TTC549 (cell line): ENCODE data around the gene PBX3.

Experiments
- FAIRE-seq: peaks from 2 replicates; lab custom pipeline; 2012; peaks lifted over from hg19 to GRCh38; lab: Jason Lieb, UNC

Gene PBX3

DNA sequence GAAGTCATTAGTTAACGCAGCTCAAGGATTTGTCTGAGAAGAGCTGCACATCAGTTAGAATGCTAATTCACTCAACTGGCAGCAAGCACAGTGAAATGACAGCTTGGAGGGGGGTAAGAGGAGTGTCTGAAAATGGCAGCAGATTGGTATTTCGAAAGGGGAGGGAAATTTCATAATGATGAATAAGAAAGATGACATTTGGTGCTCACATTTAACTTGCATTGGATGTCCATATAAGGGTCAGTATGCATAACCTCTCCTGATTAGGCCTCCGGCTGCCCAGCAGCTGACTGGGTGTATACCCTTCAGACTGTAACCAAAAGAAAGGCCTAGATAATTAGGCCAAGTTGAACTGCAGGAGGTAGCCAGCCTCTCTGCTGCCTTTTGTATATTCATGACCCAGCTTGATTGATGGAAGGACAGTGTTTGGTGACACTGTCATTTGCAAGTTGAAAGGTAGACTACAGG, 131.0 kb downstream of the PBX3 start:
- no peak for FAIRE-seq

DNA sequence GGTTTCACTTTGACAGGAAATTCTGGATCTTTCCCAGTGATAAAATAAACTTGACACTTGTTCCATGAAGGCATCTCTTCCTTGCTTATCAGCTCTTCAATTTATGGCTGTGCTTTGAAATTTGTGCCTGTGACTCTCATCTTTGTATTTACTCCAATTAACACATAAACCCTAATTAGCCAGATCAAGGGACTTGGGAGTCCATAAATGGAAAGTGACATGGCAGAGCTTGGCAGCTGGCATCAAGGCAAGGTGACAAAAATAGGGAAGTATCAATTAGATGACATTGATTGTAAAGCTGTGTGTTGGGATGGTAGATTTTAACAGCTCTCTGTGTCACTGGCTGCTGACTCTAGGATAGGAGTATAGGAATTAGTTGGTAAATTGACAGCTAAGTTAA, 133.9 kb downstream of the PBX3 start:
- FAIRE-seq, result no peak

DNA sequence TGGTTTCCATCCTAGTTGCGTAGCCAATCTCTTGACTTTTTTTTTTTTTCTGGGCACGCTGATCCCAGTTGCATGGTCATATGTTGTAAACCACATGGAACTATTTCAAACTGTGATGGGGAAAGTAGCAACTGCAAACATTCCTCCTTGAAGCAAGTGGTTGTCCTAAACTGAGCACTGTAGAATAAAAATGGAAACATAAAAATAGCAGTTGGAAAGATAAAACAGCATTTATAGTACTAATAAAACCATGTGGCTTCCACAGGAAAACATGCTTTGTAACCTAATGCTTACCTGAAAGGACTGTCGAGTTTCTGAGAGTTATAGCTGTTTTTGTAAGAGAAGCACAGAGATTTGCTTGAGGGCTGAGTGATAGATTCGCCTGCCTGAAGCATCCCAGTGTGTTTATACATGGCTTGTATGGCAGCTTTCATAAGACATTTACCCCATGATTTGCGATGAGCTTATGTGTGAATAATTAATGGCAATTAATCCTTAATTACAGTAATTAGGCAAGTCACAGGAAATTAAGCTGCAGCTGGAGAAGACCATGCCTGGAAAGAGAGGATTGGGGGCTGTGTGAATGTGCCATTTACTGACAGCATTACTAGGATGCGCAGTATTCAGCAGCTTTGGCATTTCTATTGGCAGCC, 136.5 kb downstream of the PBX3 start:
- FAIRE-seq, result no peak

DNA sequence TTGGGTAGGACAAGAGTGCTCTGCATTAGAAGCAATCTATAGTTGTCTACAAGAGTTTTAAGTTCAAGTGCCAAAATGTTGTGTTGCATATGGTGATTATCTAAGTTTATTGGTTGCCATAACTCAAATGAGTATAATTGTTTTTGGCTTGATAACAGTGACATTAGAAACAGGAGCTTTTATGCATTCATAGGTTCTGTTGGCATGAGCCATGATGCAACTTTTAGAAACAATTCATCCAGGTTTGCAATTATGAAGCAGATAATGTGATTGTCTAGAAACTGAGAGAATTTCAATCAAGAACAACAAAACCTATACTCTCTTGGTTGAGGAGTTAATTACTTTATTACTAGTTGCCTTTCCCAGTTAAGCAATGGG, 137.0 kb downstream of the PBX3 start:
- FAIRE-seq, result no peak

DNA sequence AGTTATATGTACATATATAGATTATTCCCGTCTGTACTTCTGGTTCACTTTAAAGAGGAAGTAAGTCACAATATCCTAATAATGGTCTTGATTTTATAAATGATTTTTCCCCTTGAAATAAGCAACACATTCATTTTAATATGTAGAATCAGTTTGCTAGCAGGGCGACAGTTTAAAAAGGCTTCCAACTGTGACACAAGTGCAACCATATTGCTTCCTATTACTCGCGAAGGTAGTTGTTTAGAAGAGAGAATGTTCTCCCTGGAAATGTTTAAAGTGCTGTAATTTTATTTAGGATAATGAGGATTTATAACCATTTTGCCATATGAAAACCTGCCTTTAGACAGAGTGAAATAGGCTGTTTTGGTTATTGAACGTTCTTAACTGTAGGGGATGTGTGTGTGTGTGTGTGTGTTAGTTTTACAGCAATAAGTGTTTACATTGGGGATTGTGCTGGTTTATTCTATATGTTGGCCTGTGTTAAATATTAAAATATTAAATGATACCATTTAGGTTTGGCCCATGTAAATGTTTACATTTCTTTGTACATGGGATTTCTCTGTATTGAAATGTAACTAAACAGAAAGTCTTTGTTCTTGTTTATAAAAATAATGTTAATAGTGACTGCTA, 138.3 kb downstream of the PBX3 start:
- FAIRE-seq, result no peak

GRCh38 chr9:125886365-125886764, 139.2 kb downstream of the PBX3 start:
- no peak for FAIRE-seq

DNA sequence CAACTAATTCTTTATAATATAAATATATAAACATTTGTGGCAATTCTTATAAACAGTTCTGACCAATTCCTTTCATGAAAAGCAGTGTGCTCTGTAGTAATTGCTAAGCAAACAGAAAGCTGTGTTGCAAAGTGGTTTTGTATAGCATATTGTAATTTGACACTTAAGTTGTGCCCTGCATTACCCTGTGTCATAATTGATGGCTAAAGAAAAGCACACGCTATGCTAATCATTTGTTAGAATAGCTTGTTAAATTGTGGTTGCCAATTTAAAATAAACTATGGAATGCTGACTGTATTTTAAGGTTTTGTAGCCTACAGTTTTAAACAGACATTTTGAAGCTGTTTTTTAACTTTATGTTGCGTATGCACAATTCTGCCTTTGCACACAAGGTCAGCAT, 140.0 kb downstream of the PBX3 start:
- no peak for FAIRE-seq

DNA sequence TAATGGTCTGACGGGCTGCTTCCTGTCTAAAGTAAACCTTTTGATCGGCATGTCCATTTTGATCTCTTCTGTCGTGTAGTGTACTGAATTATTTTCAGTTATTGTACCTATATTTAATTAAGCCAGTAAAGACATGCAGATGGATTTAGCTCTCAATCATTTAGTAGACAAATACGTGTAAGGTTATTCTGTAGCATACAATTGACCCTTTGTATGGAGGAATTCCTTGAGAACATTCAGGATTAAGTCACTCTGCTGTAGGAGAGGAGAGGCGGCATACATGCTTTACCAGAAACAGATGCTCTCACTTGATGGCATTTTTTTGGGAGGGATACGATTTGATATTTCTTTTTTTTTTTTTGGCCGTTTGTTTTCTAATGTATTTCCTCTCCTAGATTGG, 141.0 kb downstream of the PBX3 start:
- no peak for FAIRE-seq

GRCh38 chr9:125889112-125889475, 141.9 kb downstream of the PBX3 start:
- no peak for FAIRE-seq

GRCh38 chr9:125889476-125890419, 142.6 kb downstream of the PBX3 start:
- FAIRE-seq, result no peak

- FAIRE-seq, result no peak
Observed at GRCh38 chr9:125890826-125891225, 143.7 kb downstream of the PBX3 start.

GRCh38 chr9:125893277-125893676, 146.1 kb downstream of the PBX3 start:
- no peak for FAIRE-seq

DNA sequence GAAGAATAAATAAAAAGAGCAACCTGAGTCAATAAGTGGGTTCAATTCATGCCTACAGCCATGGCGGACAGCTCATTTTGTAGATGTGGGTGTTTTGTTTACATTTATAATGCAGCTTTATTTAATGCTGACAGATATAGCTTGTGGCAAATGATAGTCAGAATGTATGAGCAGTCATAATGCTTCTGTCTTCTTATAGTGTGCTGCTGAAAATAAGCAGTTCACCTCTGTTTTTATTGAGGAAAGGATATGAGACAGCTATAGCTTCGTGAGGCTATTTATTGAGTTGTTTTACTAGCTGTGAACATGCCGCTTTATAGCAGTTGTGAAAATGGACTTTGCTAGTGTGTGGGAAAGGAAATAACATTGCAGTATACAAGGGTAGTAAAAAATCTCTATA, 147.4 kb downstream of the PBX3 start:
- no peak for FAIRE-seq

DNA sequence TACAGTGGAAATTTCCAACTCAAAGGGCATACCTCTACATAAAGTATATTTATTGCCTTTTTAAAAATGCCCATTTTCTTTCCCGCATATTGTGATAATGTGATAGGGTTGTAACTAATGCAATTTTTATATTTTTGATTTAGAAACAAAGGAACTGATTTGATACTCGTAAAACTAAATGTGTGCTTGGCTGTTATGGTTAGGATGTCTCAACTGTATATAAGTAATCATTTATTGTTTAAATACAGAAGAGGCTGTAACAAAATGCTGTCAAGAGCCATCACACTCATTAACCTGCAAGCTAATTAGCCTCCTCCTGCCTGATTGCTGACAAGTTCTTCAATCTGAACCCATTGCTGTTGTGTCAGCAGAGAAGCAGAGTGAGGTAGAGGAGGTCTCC, 149.2 kb downstream of the PBX3 start:
- FAIRE-seq, result no peak

DNA sequence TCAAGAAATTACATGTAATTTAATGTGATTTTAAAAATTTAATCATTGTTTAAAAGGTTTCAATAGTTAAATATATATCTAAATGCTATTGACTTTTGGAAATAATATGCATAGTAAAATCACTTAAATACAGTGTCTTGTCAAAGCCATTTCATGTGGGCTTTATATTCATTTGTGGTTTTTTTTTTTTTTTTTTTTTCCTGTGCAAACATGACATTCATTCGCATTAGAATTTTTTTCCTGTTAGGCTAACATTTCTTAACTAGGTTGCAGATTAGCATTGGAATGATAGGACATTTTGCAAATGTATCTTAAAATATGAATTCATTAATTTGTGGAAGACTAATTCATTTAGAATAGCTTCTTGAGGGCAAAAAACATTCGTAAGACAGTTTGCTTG, 149.8 kb downstream of the PBX3 start:
- peak; percentile 29 for FAIRE-seq

GRCh38 chr9:125897481-125897880, 150.3 kb downstream of the PBX3 start:
- FAIRE-seq, result no peak

GRCh38 chr9:125902214-125902613, 155.0 kb downstream of the PBX3 start:
- FAIRE-seq, result no peak

- FAIRE-seq, result no peak
Observed at GRCh38 chr9:125902831-125903512, 155.8 kb downstream of the PBX3 start.

DNA sequence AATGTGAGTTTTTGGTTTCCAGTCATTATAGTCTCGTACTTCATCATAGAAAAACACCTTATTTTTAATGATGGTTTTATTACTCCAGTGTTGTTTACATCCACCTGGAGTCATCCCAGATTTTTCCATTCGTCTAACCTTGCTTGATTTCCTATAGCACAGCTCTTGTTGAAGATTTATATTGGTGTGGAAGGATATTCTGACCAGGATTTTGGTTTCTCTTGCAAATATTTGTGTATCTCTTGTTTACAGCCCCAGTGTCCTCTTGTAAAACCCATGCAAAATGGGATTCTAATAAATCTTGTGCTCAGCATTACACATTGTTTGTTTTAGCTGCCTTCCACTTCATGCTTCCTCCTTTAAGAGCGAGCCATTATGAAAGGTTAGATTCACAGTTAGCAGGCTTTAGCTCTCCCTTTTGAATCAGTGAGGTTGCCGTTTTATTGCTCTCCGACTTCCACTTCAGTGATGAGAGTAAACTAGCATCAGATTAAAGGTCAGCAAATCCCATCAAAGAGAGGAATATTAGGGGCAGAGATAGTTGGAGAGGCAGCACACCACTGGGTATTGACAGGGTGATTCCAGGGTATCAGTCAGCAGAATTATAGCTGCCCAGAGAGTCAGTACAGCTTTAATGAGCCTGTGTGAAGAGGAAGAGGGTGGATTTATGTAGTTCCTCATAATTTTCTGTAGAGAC, 157.1 kb downstream of the PBX3 start:
- no peak for FAIRE-seq

DNA sequence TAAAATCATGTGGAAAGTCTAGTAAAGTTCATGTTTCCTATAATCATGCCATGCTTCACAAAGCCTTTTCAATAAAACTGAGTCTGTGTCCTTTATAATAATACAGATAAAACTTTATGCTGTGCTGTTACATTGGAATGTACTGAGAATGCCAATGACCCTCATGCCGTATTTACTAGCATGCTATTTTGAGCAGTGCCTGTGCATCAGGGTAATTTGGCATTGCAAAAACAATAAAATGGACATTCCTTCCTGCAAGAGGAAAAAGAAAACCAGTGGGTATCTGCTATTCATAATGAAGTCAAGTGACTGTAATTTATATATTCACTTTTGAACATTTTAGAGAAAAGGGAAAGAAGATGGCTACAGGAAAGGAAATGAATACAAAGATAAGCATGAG, 159.0 kb downstream of the PBX3 start:
- FAIRE-seq, result no peak

DNA sequence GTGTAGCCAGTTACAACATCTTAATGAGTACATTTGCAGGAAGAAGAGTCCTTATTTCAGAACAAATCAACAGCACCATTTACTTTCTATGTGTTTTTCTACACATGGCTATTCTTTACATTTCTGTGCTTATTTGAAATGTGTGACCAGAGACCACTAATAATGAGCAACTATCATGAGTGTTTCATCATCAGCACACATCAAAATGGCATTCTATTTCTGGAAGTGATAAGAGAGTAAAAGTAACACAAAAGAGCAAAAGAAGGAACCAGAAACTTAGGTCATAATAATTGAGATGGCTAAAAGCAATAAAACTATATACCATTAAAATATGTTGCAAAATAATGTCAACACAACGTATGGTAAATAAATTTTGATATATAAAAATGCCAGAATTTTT, 159.7 kb downstream of the PBX3 start:
- FAIRE-seq, result no peak

- FAIRE-seq, result no peak
Observed at GRCh38 chr9:125908136-125908535, 161.0 kb downstream of the PBX3 start.
